DLD1 (cell line): ENCODE results near the gene SLC43A3.
"Not testable (repeated sequence)": the region's sequence is repeated elsewhere in the genome, so short reads cannot be mapped to it uniquely, and the experiment has no call there.

Source experiments
- in situ Hi-C: cut with HindIII; loops from 2 replicates; pipeline ENCODE4 v1.10.0; 2017; ENCODE audit warnings: low sequenced_read_pairs

SLC43A3 gene

GRCh38 chr11:57387289-57388030 is 39.5 kb downstream of the SLC43A3 start:
- in situ Hi-C loops, result no loop called here

- in situ Hi-C loops, result no loop called here
Observed at GRCh38 chr11:57386178-57386940, 40.6 kb downstream of the SLC43A3 start.

- in situ Hi-C loops, result no loop called here
Observed at GRCh38 chr11:57380975-57381374, 45.9 kb downstream of the SLC43A3 start, which contains the start of gene PRG3. TSS of gene PRG3 (minus strand) at chr11:57381150. CDS start at chr11:57380708, 442 bp downstream.

- in situ Hi-C loops, result no loop called here
Observed at GRCh38 chr11:57379732-57380131, 47.2 kb downstream of the SLC43A3 start.

GRCh38 chr11:57378186-57378585 is 48.7 kb downstream of the SLC43A3 start:
- in situ Hi-C loops, result no loop called here

- in situ Hi-C loops, result no loop called here
Observed at GRCh38 chr11:57377107-57377506, 49.8 kb downstream of the SLC43A3 start.

- in situ Hi-C loops, result no loop called here
Observed at GRCh38 chr11:57376095-57377090, 50.5 kb downstream of the SLC43A3 start.

GRCh38 chr11:57375490-57375889 is 51.4 kb downstream of the SLC43A3 start:
- in situ Hi-C loops, result no loop called here

GRCh38 chr11:57374966-57375365 is 52.0 kb downstream of the SLC43A3 start:
- in situ Hi-C loops, result no loop called here

- in situ Hi-C loops, result no loop called here
Observed at GRCh38 chr11:57373146-57373545, 53.8 kb downstream of the SLC43A3 start.

- in situ Hi-C loops, result no loop called here
Observed at GRCh38 chr11:57370941-57371340, 56.0 kb downstream of the SLC43A3 start.

GRCh38 chr11:57370251-57370650 is 56.7 kb downstream of the SLC43A3 start:
- in situ Hi-C loops, result no loop called here

GRCh38 chr11:57368845-57369232 is 58.1 kb downstream of the SLC43A3 start:
- in situ Hi-C loops, result no loop called here

GRCh38 chr11:57368106-57368844 is 58.6 kb downstream of the SLC43A3 start:
- in situ Hi-C loops, result no loop called here

GRCh38 chr11:57364851-57365660 is 61.9 kb downstream of the SLC43A3 start:
- in situ Hi-C loops, result no loop called here

- in situ Hi-C loops, result no loop called here
Observed at GRCh38 chr11:57363131-57364080, 63.5 kb downstream of the SLC43A3 start.

- in situ Hi-C loops, result no loop called here
Observed at GRCh38 chr11:57361926-57362325, 65.0 kb downstream of the SLC43A3 start.

- in situ Hi-C loops, result not testable (repeated sequence)
Observed at GRCh38 chr11:57361420-57361819, 65.5 kb downstream of the SLC43A3 start.
